GM13977 (cell line): ENCODE measurements around the gene AOAH.

Experiments
- DNase-seq: peaks from one replicate; pipeline ENCODE4 v3.0.0; 2012; ENCODE audit warnings: low spot score
- in situ Hi-C: fragments of 300-500 bp; cut with MboI; formaldehyde crosslinking; loops from one replicate; pipeline ENCODE4 v1.12.0; 2022; ENCODE audit warnings: low sequenced_read_pairs, low pct_unique_long_range_greater_than_20kb, mixed read lengths, inconsistent platforms; ENCODE audit not compliant: unreplicated experiment
- TF ChIP-seq, protein P1 (sequence below): IDR thresholded peaks from 2 replicates; pipeline ENCODE4 v1.5.1; 2012; ENCODE audit warnings: mild to moderate bottlenecking, control low read depth; ENCODE audit not compliant: insufficient read depth; ENCODE audit errors: extremely low read depth, missing control alignments

The AOAH gene

DNA sequence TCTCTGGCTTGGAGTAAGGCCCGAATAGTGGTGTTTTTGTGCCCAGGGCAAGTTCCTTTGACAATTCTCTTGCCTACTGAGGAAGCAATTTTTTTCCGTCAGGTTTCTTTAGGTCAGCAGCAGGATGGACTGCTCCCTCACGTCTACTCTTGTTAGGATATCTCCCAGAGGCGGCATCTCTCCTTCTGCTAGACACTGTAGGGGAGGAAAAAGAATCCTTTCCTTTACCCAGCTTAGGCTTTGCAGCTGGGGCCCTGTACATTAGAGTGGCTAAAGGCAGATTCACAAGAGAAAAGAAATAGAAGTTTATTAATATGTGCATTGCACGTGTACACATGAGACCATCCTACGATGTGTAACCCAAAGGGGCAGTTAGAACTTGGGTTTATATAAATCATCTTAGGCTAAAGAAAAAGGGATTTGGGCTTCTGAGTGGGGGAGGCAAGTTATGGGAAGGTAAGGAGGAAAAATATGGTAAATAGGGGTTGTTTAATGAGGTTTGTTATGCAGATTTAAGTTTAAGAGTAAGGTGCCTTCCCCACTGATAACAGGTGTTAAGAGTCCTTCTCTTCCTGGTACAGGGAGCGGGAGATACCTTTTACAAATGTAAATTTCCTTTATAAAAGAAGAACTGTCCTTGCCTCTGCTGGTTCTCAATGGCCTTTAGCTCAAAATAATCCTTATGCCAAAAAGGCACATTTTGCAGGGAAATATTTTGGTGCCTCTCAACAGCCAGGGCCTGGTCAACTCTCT is 156.4 kb downstream of the AOAH start:
- in situ Hi-C loops: no loop called here
- TF ChIP-seq, protein P1, sequence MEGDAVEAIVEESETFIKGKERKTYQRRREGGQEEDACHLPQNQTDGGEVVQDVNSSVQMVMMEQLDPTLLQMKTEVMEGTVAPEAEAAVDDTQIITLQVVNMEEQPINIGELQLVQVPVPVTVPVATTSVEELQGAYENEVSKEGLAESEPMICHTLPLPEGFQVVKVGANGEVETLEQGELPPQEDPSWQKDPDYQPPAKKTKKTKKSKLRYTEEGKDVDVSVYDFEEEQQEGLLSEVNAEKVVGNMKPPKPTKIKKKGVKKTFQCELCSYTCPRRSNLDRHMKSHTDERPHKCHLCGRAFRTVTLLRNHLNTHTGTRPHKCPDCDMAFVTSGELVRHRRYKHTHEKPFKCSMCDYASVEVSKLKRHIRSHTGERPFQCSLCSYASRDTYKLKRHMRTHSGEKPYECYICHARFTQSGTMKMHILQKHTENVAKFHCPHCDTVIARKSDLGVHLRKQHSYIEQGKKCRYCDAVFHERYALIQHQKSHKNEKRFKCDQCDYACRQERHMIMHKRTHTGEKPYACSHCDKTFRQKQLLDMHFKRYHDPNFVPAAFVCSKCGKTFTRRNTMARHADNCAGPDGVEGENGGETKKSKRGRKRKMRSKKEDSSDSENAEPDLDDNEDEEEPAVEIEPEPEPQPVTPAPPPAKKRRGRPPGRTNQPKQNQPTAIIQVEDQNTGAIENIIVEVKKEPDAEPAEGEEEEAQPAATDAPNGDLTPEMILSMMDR: no peak
- no peak for DNase-seq

DNA sequence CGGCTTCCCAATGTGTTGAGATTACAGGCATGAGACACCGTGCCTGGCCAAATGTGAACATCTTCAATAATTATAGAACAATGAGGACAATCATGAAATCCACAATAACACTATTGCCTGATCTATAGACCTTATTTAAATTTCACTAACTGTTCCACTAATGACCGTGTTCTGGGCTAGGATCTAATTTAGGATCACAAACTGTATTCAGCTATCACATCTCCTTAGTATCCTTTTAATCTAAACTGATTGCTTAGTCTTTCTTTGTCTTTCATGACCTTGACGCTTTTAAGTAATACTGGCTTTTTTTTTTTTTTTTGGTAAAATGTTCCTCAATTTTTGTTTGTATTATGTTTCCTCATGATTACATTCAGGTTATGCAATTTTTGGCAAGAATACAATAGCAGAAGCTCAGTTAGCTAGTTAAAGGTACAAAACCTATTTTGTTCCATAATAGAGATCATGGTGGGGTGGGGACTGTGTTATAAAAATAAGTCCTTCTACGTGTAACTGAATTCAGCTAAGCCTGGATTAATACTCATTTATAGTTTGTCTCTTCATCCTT is 158.4 kb downstream of the AOAH start:
- TF ChIP-seq, protein P1: no peak
- no peak for DNase-seq
- in situ Hi-C loops: no loop called here

DNA sequence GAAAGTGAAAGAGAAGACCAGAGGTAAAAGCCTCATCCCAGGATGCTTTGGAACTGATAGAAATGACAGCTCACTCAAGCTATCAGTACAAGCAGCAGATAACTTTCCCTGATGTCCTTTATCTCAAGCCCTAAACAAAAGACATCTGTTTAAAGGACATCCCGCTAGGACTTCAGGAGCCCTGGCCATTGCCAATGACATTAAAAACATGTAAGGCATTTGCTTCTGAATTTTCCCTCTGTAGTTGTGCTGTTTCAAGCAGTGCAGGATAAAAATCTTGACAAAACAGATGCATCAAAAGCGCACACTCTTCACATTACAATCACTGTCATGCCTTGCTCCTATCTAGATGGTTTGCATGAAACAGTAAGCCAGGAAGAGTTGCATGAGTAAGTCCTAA is 159.8 kb downstream of the AOAH start:
- no peak for DNase-seq
- TF ChIP-seq, protein P1: no peak
- in situ Hi-C loops: no loop called here

DNA sequence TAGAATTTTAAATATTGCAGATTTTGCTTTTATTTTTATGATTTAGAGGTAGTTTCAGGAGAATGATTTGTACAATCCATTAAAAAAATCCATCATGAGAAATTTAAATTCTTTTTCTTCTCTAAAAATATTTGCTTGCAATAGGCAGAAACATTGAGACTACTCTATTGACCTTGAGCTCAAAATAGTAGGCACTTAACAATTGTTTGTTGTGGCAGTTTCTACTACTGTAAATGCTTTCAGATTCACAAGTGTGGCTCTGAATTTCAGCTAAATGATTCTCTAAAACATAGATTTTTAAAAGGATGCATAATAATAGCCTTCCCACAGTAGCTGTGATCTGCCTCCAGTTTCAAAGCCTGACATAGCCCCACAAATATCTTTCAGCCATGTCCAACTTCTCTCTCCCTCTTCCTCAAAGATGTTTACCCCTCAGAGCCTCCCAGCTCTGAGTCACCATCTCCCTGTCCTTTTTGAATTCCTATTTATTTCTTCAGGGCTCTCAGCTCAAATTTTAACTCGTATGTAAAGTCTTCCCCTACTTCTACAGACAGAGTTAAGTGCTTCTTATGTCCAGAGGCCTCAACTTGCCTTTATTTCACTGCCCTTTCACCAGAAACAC is 160.5 kb downstream of the AOAH start:
- in situ Hi-C loops: no loop called here
- DNase-seq: no peak
- TF ChIP-seq, protein P1: no peak

DNA sequence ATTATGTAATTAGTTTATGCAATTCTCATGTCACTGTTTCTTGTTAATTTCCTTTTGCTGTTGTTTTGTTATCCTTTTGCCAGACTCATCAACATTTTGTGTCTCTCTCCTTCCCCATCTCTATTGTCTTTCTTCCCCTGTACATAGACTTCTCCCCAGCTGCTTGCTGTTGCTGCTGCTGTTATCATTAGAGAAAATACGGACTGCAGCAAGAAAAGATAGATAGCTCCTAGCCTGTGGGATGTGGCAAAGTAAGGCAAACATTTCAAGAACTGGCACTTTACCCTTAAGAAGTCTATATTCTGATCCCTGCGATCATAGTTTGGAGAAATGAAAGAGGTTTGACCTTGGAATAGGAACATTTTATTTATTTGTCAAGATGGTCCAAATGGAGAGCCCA is 162.2 kb downstream of the AOAH start:
- in situ Hi-C loops: no loop called here
- no peak for DNase-seq
- TF ChIP-seq, protein P1: no peak

DNA sequence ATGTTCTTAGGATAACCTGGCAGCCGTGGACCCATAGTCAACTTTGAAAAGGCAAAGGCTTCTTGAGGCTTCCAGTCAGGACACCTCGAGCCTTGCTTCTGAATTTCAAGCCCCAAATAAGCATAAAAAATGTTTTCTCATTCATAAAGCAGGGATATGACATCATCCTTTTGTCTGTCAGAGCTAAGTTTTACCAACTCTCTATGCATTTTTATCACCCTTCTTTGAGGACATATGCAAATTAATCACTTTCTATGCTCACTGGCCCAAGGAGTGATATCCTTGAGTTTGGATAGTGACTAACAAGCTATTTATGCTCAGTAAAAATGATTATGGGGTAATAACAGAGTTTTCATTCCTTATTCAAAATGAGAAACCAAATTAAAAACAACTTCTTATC is 175.3 kb downstream of the AOAH start:
- no peak for DNase-seq
- TF ChIP-seq, protein P1: no peak
- in situ Hi-C loops: no loop called here
